Right lobe of liver (tissue), 6 donors: ENCODE results near the gene BMPR2. TPM values are rescaled to one million over a fixed set of nuclear protein-coding genes. Genes with fewer than 3 reads are reported as not detected.

Experiments
- ATAC-seq, 4 donors: fragments of 200-7000 bp; cut with Tn5 transposase; one replicate each; pipeline ENCODE4 v1.9.1; 2020; ENCODE audit warnings: mild to moderate bottlenecking in 4 of 4, moderate library complexity in 4 of 4
- DNase-seq, 3 donors: peaks; one replicate each; pipeline ENCODE4 v3.0.0-alpha.2; 2020
- H3K27ac ChIP-seq, 3 donors: fragments of 200-600 bp; one replicate each; pipeline ENCODE4 v1.8.0; 2022
- H3K27me3 ChIP-seq, 2 donors: fragments of 200-600 bp; one replicate each; pipeline ENCODE4 v1.8.0; 2022
- H3K36me3 ChIP-seq, 4 donors: fragments of 200-600 bp; sonication (generic) in 1 of 4; one replicate each; pipeline versions ENCODE4 v1.5.1 to v1.8.0; 2017 to 2022; ENCODE audit warnings: control low read depth in 1 of 4
- H3K4me1 ChIP-seq, 4 donors: fragments of 200-600 bp; sonication (generic) in 1 of 4; one replicate each; pipeline versions ENCODE4 v1.5.1 to v1.8.0; 2017 to 2022; ENCODE audit warnings: control low read depth in 1 of 4
- H3K4me3 ChIP-seq, 3 donors: fragments of 200-600 bp; one replicate each; pipeline ENCODE4 v1.8.0; 2022
- H3K9me3 ChIP-seq, 4 donors: fragments of 200-600 bp; sonication (generic) in 1 of 4; one replicate each; pipeline versions ENCODE4 v1.5.1 to v1.8.0; 2017 to 2022; ENCODE audit warnings: control low read depth in 1 of 4
- CTCF ChIP-seq, 4 donors: fragments of 200-600 bp in 3 of 4; fragments of 450-650 bp in 1 of 4; IDR thresholded peaks; one replicate each; pipeline versions ENCODE4 v1.5.1 to v1.8.0; 2016 to 2022; ENCODE audit warnings: antibody characterized with exemption in 4 of 4, mild to moderate bottlenecking in 2 of 4
- POLR2A ChIP-seq: fragments of 450-650 bp; IDR thresholded peaks from one replicate; pipeline ENCODE4 v1.6.1; 2017; ENCODE audit warnings: antibody characterized with exemption, mild to moderate bottlenecking
- WGBS: methylation state at CpG from one replicate; pipeline ENCODE4 v1.1.6; 2018; ENCODE audit warnings: low coverage, low lambda C conversion rate; ENCODE audit not compliant: insufficient coverage; ENCODE audit errors: missing lambda C conversion rate; 5-methylcytosine and 5-hydroxymethylcytosine counted together
- intact Hi-C, 2 donors: fragments of 100-400 bp; cut with DNase I; formaldehyde crosslinking; loops; one replicate each; pipeline versions ENCODE4 v1.11.2 to v1.14.1; 2022
- total RNA-seq, 6 experiments: library from RNA; depleted of rRNA in 2 of 6; stranded (reverse); fragments of >200 nt in 2 of 6; fragmentation: NEBNext Ultra II Directional in 3 of 6; extraction: Animal tissue kit (Norgen Biotek cat#: 25700) in 3 of 6; gene quantifications; one replicate each; pipeline versions ENCODE4 v1.1.0 to v1.2.4, GENCODE V29; 2016 to 2023
- donor health status: DM: no; HTN: yes; CAD: no.
- donor health status: DM: no; HTN: no; CAD: no.
- donor health status: DM: no; HTN: no; CAD: no.
- donor health status: DM: no; HTN: yes; CAD: no.
- donor health status: DM: no; HTN: yes; CAD: no.

Gene BMPR2
- total RNA-seq, 6 experiments from 2014 or later = 14.6 to 25.2 (median 18.7) TPM

- Histone ChIP-seq H3K27me3 (no peaks in the 10 kb centered on the region), H3K27ac (peak overlapping the region in 2 of 3 donors; percentile 58 to 72), H3K4me3 (no peak overlapping the region), H3K9me3 (no peaks in the 10 kb centered on the region), H3K4me1 (peaks cover 0 to 28% (median 11%) of the 10 kb centered on the region in 4 donors), H3K36me3 (no peaks in the 10 kb centered on the region)
- 38% methylated on average over 3 of the region's 3 CpGs for WGBS
- intact Hi-C loops = no loop called here
- DNase-seq = no peak
- ATAC-seq = peak in 3 of 4 donors; percentile 7 to 58 (median 50)
- TF ChIP-seq POLR2A (no peak), CTCF (IDR thresholded peaks at IDR 0.05) (no peak)
Measured at GRCh38 chr2:202449344-202449743, 73.2 kb downstream of the BMPR2 start.

GRCh38 chr2:202450785-202451184 lies 74.7 kb downstream of the BMPR2 start:
- ATAC-seq = peak; percentile 89 to 96 (median 94)
- intact Hi-C loops = no loop called here
- peak overlapping the region in 2 of 3 donors; percentile 58 to 72 for H3K27ac ChIP-seq

GRCh38 chr2:202452744-202453143 lies 76.6 kb downstream of the BMPR2 start:
- no peaks in the 10 kb centered on the region for H3K36me3 ChIP-seq
- 93% methylated on average over 1 of the region's 1 CpG for WGBS

More at GRCh38 chr2:202450785-202451184, 74.7 kb downstream of the BMPR2 start:
- DNase-seq = no peak
- Histone ChIP-seq H3K4me1 (peaks cover 0 to 28% (median 11%) of the 10 kb centered on the region in 4 donors), H3K9me3 (no peaks in the 10 kb centered on the region), H3K27me3 (no peaks in the 10 kb centered on the region), H3K36me3 (no peaks in the 10 kb centered on the region), H3K4me3 (peak overlapping the region in 2 of 3 donors; percentile 17 to 22)
- TF ChIP-seq POLR2A (no peak), CTCF (IDR thresholded peaks at IDR 0.05) (no peak)

GRCh38 chr2:202454536-202454935 lies 78.4 kb downstream of the BMPR2 start:
- H3K4me3 ChIP-seq = no peak overlapping the region
- DNase-seq (no peak), ATAC-seq (no peak)
- intact Hi-C loops = no loop called here
- H3K4me1 ChIP-seq = peaks cover 0 to 22% (median 8%) of the 10 kb centered on the region in 4 donors
- no peak overlapping the region for H3K27ac ChIP-seq
- no peaks in the 10 kb centered on the region for H3K36me3 ChIP-seq
- 85% methylated on average over 3 of the region's 3 CpGs for WGBS
- no peaks in the 10 kb centered on the region for H3K27me3 ChIP-seq
- TF ChIP-seq CTCF (IDR thresholded peaks at IDR 0.05) = no peak
- no peak for TF ChIP-seq POLR2A
- no peaks in the 10 kb centered on the region for H3K9me3 ChIP-seq

More at GRCh38 chr2:202452744-202453143, 76.6 kb downstream of the BMPR2 start:
- DNase-seq = no peak
- Histone ChIP-seq H3K9me3 (no peaks in the 10 kb centered on the region), H3K27ac (no peak overlapping the region), H3K4me3 (no peak overlapping the region), H3K27me3 (no peaks in the 10 kb centered on the region), H3K4me1 (peaks cover 0 to 28% (median 11%) of the 10 kb centered on the region in 4 donors)
- TF ChIP-seq CTCF (IDR thresholded peaks at IDR 0.05) (no peak), POLR2A (no peak)
- no peak for ATAC-seq
- intact Hi-C loops = no loop called here

- no peak for ATAC-seq
Measured at GRCh38 chr2:202455114-202455513, 79.0 kb downstream of the BMPR2 start.

More at GRCh38 chr2:202455114-202455513, 79.0 kb downstream of the BMPR2 start:
- Histone ChIP-seq H3K9me3 (no peaks in the 10 kb centered on the region), H3K36me3 (no peaks in the 10 kb centered on the region), H3K27ac (no peak overlapping the region), H3K4me1 (peaks cover 0 to 17% (median 5%) of the 10 kb centered on the region in 4 donors), H3K27me3 (no peaks in the 10 kb centered on the region), H3K4me3 (no peak overlapping the region)
- no peak for DNase-seq
- WGBS = 85% methylated on average over 1 of the region's 1 CpG
- intact Hi-C loops = no loop called here
- TF ChIP-seq POLR2A = no peak
- TF ChIP-seq CTCF (IDR thresholded peaks at IDR 0.05) = no peak
